Mesenchymal stem cell (in vitro differentiated cells and primary cell): ENCODE measurements around the gene CDK5R1. TPM values are rescaled to one million over a fixed set of nuclear protein-coding genes. Genes with fewer than 3 reads are reported as not detected.
A peak's percentile ranks its signal among the peaks of the same experiment; 100 is the strongest.

Experiments
- DNase-seq: peaks from one replicate; pipeline ENCODE4 v3.0.0-alpha.2; 2013
- H2AFZ ChIP-seq: one replicate; pipeline ENCODE4 v1.6.1; 2013; ENCODE audit warnings: low read depth, mild to moderate bottlenecking, control low read depth, inconsistent platforms, low read length, moderate library complexity
- H2AK5ac ChIP-seq: 2 replicates; pipeline ENCODE4 v1.6.1; 2013; ENCODE audit warnings: low read length, moderate library complexity, mild to moderate bottlenecking, inconsistent platforms; ENCODE audit not compliant: severe bottlenecking
- H2BK120ac ChIP-seq: one replicate; pipeline ENCODE4 v1.6.1; 2013; ENCODE audit warnings: low read depth, mild to moderate bottlenecking, inconsistent platforms, low read length, moderate library complexity
- H2BK12ac ChIP-seq, 2 experiments: one replicate each; pipeline ENCODE4 v1.6.1; 2013; ENCODE audit warnings: inconsistent platforms in 2 of 2, low read length in 2 of 2, mild to moderate bottlenecking in 2 of 2, moderate library complexity in 2 of 2, control low read depth in 1 of 2
- H2BK15ac ChIP-seq: one replicate; pipeline ENCODE4 v1.6.1; 2013; ENCODE audit warnings: mild to moderate bottlenecking, low read depth, inconsistent platforms; ENCODE audit not compliant: poor library complexity, severe bottlenecking
- H2BK5ac ChIP-seq: 2 replicates; pipeline ENCODE4 v1.6.1; 2013; ENCODE audit warnings: low read depth, mild to moderate bottlenecking, low read length, control low read depth, inconsistent platforms; ENCODE audit not compliant: poor library complexity, severe bottlenecking
- H3K14ac ChIP-seq, 2 experiments: one replicate each; pipeline ENCODE4 v1.6.1; 2013; ENCODE audit warnings: inconsistent platforms in 2 of 2, low read length in 2 of 2, control low read depth in 1 of 2, mild to moderate bottlenecking in 1 of 2, moderate library complexity in 1 of 2
- H3K18ac ChIP-seq, 2 experiments: one replicate each; pipeline ENCODE4 v1.6.1; 2013; ENCODE audit warnings: inconsistent platforms in 2 of 2, low read length in 2 of 2, control low read depth in 1 of 2, low read depth in 1 of 2, mild to moderate bottlenecking in 1 of 2
- H3K23ac ChIP-seq, 2 experiments: one replicate each; pipeline ENCODE4 v1.6.1; 2013; ENCODE audit warnings: inconsistent platforms in 2 of 2, low read length in 2 of 2, mild to moderate bottlenecking in 2 of 2, moderate library complexity in 2 of 2, control low read depth in 1 of 2
- H3K27ac ChIP-seq: 2 replicates; pipeline ENCODE4 v1.5.1; 2013; ENCODE audit warnings: mild to moderate bottlenecking, moderate library complexity, low read length, control low read depth, inconsistent platforms; ENCODE audit not compliant: poor library complexity, severe bottlenecking
- H3K27me3 ChIP-seq, 2 experiments: 2 replicates each; pipeline versions ENCODE4 v1.6.1 to v1.7.0; 2013; ENCODE audit warnings: low read length in 2 of 2, mild to moderate bottlenecking in 2 of 2, moderate library complexity in 2 of 2, control low read depth in 1 of 2, inconsistent platforms in 1 of 2; ENCODE audit not compliant: control insufficient read depth in 1 of 2, insufficient read depth in 1 of 2
- H3K36me3 ChIP-seq, 2 experiments: 2 replicates each; pipeline versions ENCODE4 v1.6.1 to v1.7.0; 2013; ENCODE audit warnings: low read length in 2 of 2, control low read depth in 1 of 2, inconsistent platforms in 1 of 2, low read depth in 1 of 2, mild to moderate bottlenecking in 1 of 2; ENCODE audit not compliant: insufficient read depth in 2 of 2, control insufficient read depth in 1 of 2
- H3K4ac ChIP-seq, 2 experiments: one replicate each; pipeline ENCODE4 v1.6.1; 2013; ENCODE audit warnings: inconsistent platforms in 2 of 2, low read length in 2 of 2, mild to moderate bottlenecking in 2 of 2, moderate library complexity in 2 of 2, control low read depth in 1 of 2, low read depth in 1 of 2
- H3K4me1 ChIP-seq: 2 replicates; pipeline ENCODE4 v1.6.1; 2013; ENCODE audit warnings: low read depth, low read length, control low read depth; ENCODE audit not compliant: control insufficient read depth, insufficient read depth
- H3K4me2 ChIP-seq: 2 replicates; pipeline ENCODE4 v1.6.1; 2013; ENCODE audit warnings: low read length, mild to moderate bottlenecking, inconsistent platforms; ENCODE audit not compliant: poor library complexity, severe bottlenecking
- H3K4me3 ChIP-seq, 2 experiments: 2 replicates each; pipeline versions ENCODE4 v1.5.1 to v1.7.0; 2013; ENCODE audit warnings: low read length in 2 of 2, mild to moderate bottlenecking in 2 of 2, control low read depth in 1 of 2, low read depth in 1 of 2; ENCODE audit not compliant: insufficient read depth in 1 of 2
- H3K79me1 ChIP-seq: replicated peaks from 2 replicates; pipeline ENCODE4 v1.6.1; 2013; ENCODE audit warnings: mild to moderate bottlenecking, control low read depth, low read length, inconsistent platforms; ENCODE audit not compliant: poor library complexity, severe bottlenecking
- H3K9ac ChIP-seq: 2 replicates; pipeline ENCODE4 v1.7.0; 2013; ENCODE audit warnings: mild to moderate bottlenecking, low read length, moderate library complexity
- H3K9me3 ChIP-seq: 2 replicates; pipeline ENCODE4 v1.7.0; 2013; ENCODE audit warnings: mild to moderate bottlenecking, low read length; ENCODE audit not compliant: control insufficient read depth
- H4K8ac ChIP-seq: one replicate; pipeline ENCODE4 v1.6.1; 2013; ENCODE audit warnings: inconsistent platforms, mild to moderate bottlenecking, low read length, moderate library complexity
- H4K91ac ChIP-seq: one replicate; pipeline ENCODE4 v1.6.1; 2013; ENCODE audit warnings: mild to moderate bottlenecking, low read length, inconsistent platforms
- WGBS: methylation state at CpG from one replicate; pipeline ENCODE4 v1.1.7; 2013; ENCODE audit warnings: mixed read lengths; 5-methylcytosine and 5-hydroxymethylcytosine counted together
- polyA plus RNA-seq, 2 experiments: library from polyadenylated mRNA; stranded (reverse); fragments of 200-250 nt; gene quantifications; one replicate each; pipeline ENCODE4 v1.2.3, GENCODE V29; 2013

The CDK5R1 gene
- 0.81 TPM for polyA plus RNA-seq (2013, experiment 1 of 2)
- polyA plus RNA-seq (2013, experiment 2 of 2), result 0.99 TPM

DNA sequence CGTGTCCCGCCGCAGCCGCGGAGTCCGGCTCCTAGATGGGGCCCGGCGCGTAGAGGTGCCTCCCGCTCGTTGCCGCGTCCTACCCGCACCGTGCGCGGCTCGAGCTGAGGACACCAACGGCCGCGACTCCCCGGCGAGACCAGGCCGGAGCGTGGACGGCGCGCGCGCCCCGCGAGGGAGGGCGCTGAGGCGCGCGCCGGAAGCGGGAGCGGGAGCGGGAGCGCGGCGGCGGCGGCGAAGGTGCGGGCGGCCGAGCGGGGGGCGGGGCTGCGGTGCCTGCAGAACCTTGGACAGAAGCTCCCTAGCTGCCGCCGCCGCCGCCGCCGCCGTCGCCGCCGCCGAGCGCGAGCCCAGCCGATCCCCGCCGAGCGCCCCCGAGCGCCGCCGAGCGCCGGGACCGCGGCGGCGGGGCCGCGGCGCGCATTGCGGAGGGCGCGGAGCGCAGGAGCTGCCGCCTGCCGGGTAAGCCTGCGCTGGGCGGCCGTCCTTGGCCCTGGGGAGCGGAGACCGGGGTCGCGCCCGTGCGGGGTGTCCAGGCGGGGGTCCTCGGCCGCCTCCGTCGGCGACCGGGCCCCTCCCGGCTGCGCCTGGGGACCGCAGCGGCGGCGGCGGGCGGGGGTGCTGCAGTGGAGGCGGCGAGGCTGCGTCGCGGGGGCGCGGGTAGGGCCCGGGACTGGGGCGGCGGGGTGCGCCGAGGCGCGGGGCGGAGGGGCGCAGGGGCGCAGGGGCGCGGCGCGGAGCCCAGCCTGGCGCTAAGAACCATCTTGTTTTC, at the start of gene CDK5R1:
Gene CDK5R1, plus strand, starts transcription at position 293 of the 772 bp plus-strand sequence. CDS start 628 bp downstream, outside the sequence.
- peak within 1 kb of the TSS; percentile 75 for H3K9ac ChIP-seq
- H3K79me1 ChIP-seq, result peaks cover 25% of the 10 kb centered on the region
- H4K8ac ChIP-seq, result peak within 1 kb of the TSS; percentile 84
- DNase-seq, result peak; percentile 62
- no peaks in the 10 kb centered on the region for H3K27me3 ChIP-seq
- peak within 1 kb of the TSS; percentile 72 to 79 for H3K18ac ChIP-seq
- H3K14ac ChIP-seq, result peak within 1 kb of the TSS in 1 of 2 experiments; percentile 89
- no peak within 1 kb of the TSS for H3K27ac ChIP-seq
- peak within 1 kb of the TSS; percentile 63 for H2BK15ac ChIP-seq
- H2BK5ac ChIP-seq, result no peak within 1 kb of the TSS
- H3K9me3 ChIP-seq, result no peaks in the 10 kb centered on the region
- peak within 1 kb of the TSS in 1 of 2 experiments; percentile 37 for H3K23ac ChIP-seq
- H3K4me2 ChIP-seq, result peak within 1 kb of the TSS; percentile 98
- H2AK5ac ChIP-seq, result peak within 1 kb of the TSS; percentile 22
- peaks cover 15 to 34% of the 10 kb centered on the region in 2 experiments for H3K36me3 ChIP-seq
- no CpG with 5 or more reads among the region's 135 CpGs for WGBS
- H4K91ac ChIP-seq, result peak within 1 kb of the TSS; percentile 82
- peaks cover 27% of the 10 kb centered on the region for H3K4me1 ChIP-seq
- no peak within 1 kb of the TSS for H3K4ac ChIP-seq
- H2BK12ac ChIP-seq, result peak within 1 kb of the TSS in 1 of 2 experiments; percentile 65
- peak within 1 kb of the TSS; percentile 73 to 84 for H3K4me3 ChIP-seq
- H2AFZ ChIP-seq, result peak within 1 kb of the TSS; percentile 90
- peak within 1 kb of the TSS; percentile 64 for H2BK120ac ChIP-seq

DNA sequence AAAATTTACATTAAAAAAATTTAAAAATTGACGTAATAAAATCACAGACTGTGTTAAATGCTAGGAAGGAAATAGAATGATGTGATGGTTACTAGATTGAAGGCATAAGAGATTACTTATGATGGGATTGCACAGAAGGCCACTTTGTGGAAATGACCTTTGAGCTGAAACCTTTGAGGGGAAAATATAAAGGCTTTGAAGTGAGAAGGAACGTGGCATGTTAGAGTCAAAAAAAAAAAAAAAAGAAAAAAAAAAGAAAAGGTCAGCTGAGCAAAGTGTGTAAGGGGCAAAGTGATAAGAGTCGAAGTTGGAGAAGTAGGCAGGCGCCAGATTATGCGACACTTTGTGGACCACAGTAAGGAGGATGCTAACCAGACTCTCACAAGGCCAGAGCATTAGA, 46.1 kb upstream of the CDK5R1 start:
- Histone ChIP-seq H3K79me1 (peaks cover 3% of the 10 kb centered on the region), H2BK15ac (no peak overlapping the region), H3K4me1 (peaks cover 5% of the 10 kb centered on the region), H2AFZ (no peak overlapping the region), H3K27ac (no peak overlapping the region), H2BK12ac (no peak overlapping the region), H3K36me3 (no peaks in the 10 kb centered on the region), H3K9ac (no peak overlapping the region), H3K23ac (no peak overlapping the region), H3K14ac (no peak overlapping the region), H4K8ac (no peak overlapping the region), H3K4ac (no peak overlapping the region), H3K18ac (no peak overlapping the region), H2BK120ac (no peak overlapping the region), H3K4me3 (no peak overlapping the region), H3K4me2 (no peak overlapping the region), H3K9me3 (peaks cover 8% of the 10 kb centered on the region), H2BK5ac (no peak overlapping the region), H4K91ac (no peak overlapping the region), H2AK5ac (no peak overlapping the region), H3K27me3 (no peaks in the 10 kb centered on the region)
- 93% methylated on average over 5 of the region's 5 CpGs for WGBS
- DNase-seq, result no peak

DNA sequence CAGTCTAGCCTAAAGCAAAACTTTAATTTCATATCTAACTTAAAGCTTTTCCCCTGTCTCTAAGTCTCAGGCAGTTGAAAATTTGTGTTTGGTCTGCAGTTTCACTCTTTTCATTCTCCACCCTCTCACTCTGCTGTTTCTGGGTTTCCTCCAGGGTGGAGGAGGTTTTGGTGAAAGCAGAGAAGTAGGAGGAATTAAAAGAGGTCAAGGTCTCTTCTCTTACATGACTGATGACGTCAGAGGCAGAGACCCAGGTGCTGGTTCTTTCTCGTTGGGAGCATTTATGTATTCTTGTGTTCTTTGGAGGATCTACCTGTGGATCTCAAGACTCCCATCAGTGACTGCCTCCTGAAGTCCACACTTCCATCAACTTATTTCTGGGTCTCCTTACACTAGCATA, 44.9 kb upstream of the CDK5R1 start:
- no peak overlapping the region for H3K27ac ChIP-seq
- no peak overlapping the region for H4K8ac ChIP-seq
- H3K4me2 ChIP-seq, result no peak overlapping the region
- H4K91ac ChIP-seq, result no peak overlapping the region
- no peak overlapping the region for H3K9ac ChIP-seq
- no peak overlapping the region for H2BK15ac ChIP-seq
- no peak overlapping the region for H3K23ac ChIP-seq
- peaks cover 0 to 2% of the 10 kb centered on the region in 2 experiments for H3K36me3 ChIP-seq
- WGBS, result 88% methylated on average over 2 of the region's 2 CpGs
- H3K79me1 ChIP-seq, result peaks cover 3% of the 10 kb centered on the region
- no peak overlapping the region for H2AFZ ChIP-seq
- H3K4me3 ChIP-seq, result no peak overlapping the region
- H2BK120ac ChIP-seq, result no peak overlapping the region
- no peak overlapping the region for H3K18ac ChIP-seq
- H3K14ac ChIP-seq, result no peak overlapping the region
- no peak overlapping the region for H2BK12ac ChIP-seq
- no peak overlapping the region for H2AK5ac ChIP-seq
- no peak overlapping the region for H3K4ac ChIP-seq
- H3K9me3 ChIP-seq, result no peaks in the 10 kb centered on the region
- peaks cover 5% of the 10 kb centered on the region for H3K4me1 ChIP-seq
- DNase-seq, result no peak
- no peaks in the 10 kb centered on the region for H3K27me3 ChIP-seq
- H2BK5ac ChIP-seq, result no peak overlapping the region

DNA sequence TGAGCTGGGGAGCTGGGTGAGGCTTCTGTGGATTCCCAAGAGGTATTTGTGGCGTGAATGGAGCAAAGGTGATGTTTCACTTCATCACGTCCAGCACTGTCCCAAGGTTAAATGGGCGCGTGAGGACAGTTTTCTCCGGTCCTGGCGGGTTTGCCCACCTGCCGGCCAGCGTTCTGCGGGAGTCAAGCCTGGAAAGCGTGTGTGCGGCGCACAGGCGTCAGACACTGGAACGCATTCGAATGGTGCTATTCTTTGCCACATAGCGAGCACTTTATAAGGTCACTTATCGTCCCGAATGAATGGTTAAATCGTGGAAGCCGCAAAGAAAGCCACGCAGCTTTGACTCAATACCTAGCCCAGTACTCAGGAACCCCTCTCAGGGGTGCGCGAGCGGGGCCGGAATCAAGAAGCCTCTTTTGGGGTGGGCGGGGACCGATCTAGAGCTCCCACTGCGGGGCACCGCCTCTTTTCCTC, 42.9 kb upstream of the CDK5R1 start:
- Histone ChIP-seq H2BK5ac (no peak overlapping the region), H2AK5ac (no peak overlapping the region), H3K4ac (no peak overlapping the region), H3K14ac (no peak overlapping the region), H4K91ac (no peak overlapping the region), H3K9me3 (no peaks in the 10 kb centered on the region), H3K36me3 (peaks cover 0 to 22% of the 10 kb centered on the region in 2 experiments), H3K4me1 (peaks cover 5% of the 10 kb centered on the region), H3K79me1 (peaks cover 3% of the 10 kb centered on the region), H3K4me2 (peak overlapping the region; percentile 44), H3K27ac (no peak overlapping the region), H3K23ac (no peak overlapping the region), H3K4me3 (peak overlapping the region in 1 of 2 experiments; percentile 95), H2AFZ (no peak overlapping the region), H3K27me3 (no peaks in the 10 kb centered on the region), H3K9ac (peak overlapping the region; percentile 98), H2BK15ac (no peak overlapping the region), H2BK120ac (no peak overlapping the region), H2BK12ac (no peak overlapping the region), H4K8ac (no peak overlapping the region), H3K18ac (no peak overlapping the region)
- 71% methylated on average over 29 of the region's 29 CpGs for WGBS
- DNase-seq, result no peak
